SK-N-MC (cell line): Measurements from ENCODE around the gene PLA2G4F.

Source experiments
- EZH2 ChIP-seq: fragments of 200-600 bp; sonication (generic); IDR thresholded peaks from one replicate; pipeline ENCODE4 v1.6.1; 2017; ENCODE audit warnings: antibody characterized with exemption
- FOXP2 ChIP-seq: optimal IDR thresholded peaks from 2 replicates; pipeline ENCODE3; 2011; ENCODE audit warnings: mild to moderate bottlenecking, moderate library complexity; ENCODE audit not compliant: insufficient read depth; ENCODE audit errors: extremely low read length, control extremely low read depth
- POLR2AphosphoS5 ChIP-seq: IDR thresholded peaks from 2 replicates; pipeline ENCODE4 v1.6.1; 2012; ENCODE audit warnings: mild to moderate bottlenecking, low read depth, low read length, borderline replicate concordance

- TF ChIP-seq POLR2AphosphoS5 (no peak), EZH2 (no peak), FOXP2 (no peak)
Measured at GRCh38 chr15:42097018-42097417, 59.4 kb downstream of the PLA2G4F start.
